Left hindlimb (tissue), 1 donor: ENCODE results near the gene WSCD2.

Experiments used
- DNase-seq: peaks from one replicate; pipeline ENCODE4 v3.0.0-alpha.2; 2018

The WSCD2 gene

DNA sequence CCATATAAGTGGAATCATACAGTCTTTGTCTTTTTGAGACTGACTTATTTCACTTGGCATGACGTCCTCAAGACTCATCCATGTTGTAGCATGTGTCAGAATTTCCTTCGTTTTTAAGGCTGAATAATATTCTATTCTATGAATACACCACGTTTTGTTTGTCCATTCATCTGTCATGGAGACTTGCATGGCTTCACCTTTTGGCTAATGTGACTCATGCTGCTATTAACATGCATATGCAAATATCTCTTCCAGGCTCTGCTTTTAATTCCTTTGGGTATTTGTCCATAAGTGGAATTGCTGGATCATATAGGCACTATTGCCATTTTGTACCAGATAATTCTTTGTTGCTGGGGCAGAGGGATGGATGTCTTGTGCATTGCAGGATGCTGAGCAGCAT lies 19.6 kb upstream of the WSCD2 start:
- no peak for DNase-seq

DNA sequence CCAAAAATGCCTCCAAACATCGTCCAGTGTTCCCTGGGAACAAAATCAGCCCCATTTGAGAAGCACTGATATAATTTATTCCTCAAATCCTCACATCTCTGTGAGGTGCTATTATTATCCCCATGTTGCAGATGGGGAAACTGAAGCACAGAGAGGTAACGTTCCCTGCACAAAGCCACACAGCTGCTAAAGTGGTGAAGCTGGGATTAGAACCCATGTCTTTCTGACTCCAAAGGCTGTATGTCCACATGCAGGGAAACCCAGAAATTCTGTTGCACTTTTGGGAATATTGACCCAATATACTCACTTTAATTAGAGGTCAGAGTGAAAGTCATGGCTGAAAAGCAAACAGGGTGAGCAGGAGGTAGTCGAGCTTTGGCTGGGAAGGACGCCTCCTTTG lies 19.1 kb upstream of the WSCD2 start:
- no peak for DNase-seq

DNA sequence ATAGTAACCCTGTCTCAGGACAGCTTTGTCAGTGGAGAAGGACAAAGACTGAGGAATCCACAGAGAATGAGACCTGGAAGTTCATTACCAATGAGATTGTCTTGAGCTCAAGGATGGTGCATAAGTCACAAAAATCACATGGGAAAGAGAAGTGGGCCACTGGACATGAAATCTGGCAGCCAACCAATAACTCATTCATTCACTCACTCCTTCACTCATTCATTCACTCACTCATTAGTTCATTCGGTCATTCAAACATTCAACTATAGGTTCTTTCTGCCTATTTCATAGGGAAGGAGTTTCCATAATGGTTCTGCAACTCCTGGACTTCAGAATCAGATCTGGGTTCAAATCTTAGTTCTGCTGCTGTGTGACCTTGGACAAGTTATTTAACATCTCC lies 18.2 kb upstream of the WSCD2 start:
- DNase-seq = no peak

DNA sequence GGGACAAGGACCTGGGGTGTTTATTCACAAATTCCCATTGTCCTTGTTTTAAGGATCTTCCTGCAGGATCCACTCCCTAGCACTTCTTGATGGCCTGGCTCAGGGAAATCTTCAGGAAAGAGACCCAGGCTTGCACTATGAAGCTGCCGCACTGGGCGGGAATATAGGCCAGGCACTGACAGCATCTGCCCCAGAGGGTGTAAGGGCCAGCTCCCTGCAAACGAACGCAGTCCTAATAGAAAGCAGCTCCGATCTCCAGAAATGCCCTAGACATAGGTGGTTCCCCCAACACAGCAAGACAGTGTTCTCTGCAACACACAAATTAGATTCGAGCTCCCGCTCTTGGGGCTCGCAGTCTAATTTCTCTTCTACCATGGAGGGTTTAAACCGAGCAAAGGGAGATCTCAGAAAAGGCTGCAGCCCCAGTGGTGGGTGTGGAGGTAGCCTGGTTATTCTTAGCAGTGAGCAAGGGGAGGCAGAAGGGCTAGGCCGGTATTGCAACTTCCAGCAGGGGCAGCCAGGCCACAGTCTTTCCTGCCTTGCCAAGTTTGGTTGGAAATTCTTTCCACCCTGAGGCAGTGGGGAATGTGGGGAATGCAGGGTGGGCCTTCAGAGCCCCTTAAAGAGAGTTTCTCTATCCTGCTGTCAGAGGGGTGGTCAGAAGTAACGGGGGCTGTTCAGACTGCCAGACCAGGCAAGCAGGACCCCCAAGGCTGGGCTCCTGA lies 16.1 kb upstream of the WSCD2 start:
- DNase-seq = peak; percentile 82

DNA sequence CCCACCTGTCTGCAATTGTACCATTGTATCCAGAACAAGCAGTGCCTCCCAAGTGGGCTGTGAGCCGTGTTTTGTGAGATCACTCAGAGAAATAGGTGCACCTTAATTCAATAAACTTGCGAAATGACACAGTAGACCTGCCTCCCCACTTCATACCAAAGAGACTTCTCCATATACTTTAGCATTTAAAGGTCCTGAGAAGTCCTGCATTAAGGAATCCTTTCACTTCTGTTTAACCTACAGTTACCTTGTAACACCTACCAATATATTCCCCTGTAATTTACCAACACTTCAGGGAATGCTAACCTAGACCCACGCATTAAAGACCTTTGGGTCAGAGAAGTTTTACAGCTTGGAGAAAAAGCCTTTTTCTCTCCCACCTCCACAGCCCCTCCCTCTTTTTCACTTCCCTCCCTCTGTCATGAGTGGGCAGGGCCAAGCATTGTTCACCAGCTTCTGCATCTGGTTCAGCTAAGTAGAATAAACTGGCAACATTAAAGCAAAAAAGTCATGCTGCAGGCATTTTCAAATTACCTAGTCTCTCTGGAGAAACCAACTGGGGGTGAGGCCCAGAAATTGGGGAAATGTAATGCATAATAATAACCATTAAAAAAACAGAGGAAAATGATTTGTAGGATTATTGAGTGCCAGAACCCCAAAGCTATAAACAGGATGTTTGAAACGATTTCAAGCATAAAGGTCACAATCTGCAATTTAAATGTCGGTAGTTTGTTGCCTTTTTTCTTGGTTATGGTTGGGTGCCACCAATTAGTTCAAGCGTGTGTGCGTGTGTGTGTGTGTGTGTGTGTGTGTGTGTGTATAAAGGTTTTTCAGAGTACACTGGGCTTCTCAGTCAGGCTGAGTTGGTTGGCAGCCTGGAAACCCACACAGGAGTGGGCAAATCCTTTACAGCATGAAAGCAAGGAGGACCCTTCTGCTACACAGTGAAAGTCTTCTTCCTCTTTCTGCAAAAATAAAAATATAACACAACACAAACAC lies 13.7 kb upstream of the WSCD2 start:
- peak; percentile 62 for DNase-seq

DNA sequence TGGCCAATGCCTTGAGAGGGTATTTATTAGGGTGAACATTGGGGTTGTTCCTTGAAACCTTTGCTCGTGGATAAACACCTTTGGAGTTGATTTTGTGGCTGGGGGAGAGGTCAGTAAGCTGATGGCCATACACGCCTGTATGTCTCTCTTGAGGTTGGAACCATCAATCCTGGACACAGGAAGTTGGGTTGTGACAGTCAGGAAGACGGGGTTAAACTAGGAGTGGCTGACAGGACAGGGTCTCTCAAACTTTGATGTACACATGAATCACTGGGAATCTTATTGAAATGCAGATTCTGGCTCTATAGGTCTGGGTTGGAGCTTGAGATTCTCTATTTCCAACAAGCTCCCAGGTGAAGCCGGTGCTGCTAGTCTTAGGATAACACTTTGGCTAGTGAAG lies 12.8 kb upstream of the WSCD2 start:
- no peak for DNase-seq

DNA sequence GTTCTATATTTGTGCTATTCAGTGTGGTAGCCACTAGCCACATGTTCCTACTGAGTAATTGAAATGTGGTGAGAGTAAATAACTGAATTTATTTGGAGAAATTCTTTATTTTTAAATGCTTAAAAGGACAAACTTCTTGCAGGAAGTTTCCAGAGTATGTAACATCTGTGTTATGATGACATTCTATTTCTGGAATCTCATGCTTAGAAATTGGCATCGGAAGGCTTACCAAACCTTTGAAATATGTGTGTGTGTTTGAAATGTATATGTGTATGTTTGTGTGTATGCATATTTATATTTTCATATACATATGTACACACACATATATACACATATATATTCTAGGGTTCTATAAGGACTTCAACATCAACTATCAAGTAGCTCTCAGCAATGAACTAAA lies 12.4 kb upstream of the WSCD2 start:
- DNase-seq = no peak

DNA sequence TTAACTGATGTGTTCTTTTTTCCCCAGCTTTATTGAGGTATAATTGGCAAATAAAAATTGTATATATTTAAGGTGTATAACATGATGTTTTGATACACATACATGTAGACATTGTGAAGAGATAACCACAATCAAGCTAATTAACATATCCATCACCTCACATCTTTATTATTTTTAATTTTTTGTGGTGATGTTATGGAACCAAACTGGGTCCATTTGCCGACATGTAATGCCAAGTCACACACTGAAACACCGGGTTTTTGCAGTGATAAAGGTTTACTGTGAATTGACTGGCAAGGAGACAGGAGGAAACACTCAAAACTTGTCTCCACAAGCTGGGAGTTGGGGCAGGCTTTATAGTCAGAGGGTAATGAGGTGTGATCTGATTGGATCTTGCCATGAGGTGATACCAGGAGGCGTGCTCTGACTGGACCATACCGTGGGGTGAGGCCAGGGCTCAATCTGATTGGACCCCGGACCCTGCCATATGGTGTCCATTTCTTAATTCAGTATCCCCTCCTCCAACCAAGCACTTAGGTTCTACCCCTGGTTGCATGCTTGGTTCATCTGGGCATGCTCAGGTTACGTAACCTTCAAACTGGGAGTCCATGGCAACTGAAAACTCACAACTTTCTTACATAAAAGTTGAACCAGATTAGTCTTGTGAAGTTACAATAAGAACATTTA lies 11.8 kb upstream of the WSCD2 start:
- no peak for DNase-seq

DNA sequence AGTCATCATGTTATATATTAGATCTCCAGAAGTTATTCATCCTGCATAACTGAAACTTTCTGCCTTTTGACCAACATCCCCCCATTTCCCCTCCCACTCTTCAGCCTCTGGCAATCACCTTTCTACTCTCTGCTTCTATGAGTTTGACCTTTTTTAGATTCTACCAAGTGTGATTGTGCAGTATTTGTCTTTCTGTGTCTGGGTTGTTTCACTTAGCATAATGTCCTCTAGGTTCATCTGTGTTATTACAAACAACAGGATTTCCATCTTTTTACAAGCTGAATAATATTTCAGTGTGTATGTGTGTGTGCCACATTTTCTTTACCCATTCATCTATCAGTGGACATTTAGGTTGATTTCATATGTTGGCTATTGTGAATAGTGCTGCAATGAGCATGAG lies 11.2 kb upstream of the WSCD2 start:
- no peak for DNase-seq

DNA sequence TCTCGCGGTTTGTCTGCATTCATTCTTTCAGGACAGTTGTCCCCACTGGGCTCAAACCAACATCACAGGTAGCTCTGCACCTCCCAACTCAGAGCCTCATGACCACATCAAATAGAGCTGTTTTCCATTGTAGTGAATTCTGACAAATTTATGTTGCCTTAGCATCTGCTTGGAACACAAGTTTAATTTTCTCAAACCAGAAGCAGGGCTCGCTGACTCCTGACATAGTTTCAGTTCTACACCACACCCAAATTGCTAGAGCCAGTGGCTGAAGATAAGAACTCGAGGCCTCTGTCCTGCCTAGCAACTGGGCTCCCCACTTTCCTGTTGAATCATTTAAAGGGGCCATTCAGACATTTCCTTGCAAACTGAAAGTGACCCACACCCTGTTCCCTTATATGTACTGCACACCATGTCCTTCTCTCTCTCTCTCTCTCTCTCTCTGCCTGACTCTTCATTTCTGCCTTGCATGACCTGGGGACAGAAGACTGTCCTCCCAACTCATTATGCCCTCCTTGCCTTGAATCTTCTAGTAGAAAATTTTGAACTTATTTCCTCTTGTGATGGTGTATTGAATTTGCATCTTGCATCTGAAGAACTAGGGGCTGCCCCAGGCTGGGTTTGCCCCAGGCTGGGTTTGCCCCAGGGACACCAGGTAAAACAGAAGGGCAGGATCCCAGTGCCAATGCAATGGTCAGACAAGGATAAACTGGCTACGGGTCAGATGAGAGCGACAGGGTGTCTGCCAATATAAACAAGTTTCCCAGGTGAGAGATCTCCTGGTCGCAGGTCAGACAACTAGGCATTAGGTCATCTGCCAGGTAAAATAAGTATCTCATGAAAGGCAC lies 9.7 kb upstream of the WSCD2 start:
- no peak for DNase-seq

DNA sequence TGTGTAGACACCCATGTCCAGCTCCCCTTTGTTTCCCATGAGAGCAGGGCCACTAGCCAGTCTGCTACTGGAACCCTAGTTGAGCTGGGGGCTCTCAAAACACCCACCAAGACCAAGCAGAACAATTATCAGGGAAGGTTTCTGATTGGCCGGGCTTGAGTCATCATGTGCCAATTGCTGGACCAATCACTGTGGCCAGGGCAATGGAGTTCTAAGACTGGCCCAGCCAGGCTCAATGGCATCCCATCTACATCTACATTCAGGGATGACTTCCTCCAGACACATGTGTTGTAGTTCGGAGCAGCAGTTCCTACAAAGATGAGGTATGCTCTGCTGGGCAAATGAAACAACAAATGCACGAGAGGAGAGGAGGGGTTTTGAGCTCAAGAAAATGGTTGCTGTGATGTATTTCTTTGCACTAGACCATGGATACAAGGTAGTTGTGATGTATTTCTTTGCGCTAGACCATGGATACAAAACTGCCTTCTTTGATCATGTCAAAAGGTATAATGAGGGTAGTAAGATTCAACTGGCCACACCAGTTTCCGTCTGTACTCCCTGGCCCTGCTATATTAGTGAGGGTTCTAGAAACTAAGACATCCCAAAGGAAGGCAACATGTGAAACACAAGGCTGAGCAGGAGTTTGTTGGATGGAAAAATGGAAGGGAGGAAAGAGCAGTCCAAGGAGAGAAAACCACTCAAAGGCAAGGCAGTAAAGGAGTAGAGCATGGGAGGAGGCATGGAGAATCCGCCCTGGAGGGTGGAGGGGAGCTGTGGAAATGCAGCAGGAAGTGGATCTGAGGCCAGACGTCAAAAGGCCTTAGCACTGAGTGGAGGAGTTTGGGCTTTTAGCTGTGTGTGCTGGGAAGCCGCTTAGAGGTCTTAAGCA lies 8.9 kb upstream of the WSCD2 start:
- no peak for DNase-seq

DNA sequence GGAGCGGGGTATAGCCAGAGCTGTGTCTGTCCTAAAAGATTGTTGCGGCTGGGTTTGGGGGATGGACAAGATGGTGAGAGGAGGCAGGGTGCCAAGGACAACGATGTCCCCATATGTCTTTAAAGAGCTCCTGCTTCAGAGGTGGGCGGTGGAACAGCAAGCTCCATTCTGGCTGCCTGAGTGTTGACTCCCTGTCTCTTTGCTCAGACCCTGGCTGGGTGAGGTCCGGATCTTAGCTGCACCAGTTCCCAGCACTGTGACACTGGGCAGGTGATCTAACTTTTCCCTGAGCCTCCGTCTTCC lies 8.3 kb upstream of the WSCD2 start:
- no peak for DNase-seq

DNA sequence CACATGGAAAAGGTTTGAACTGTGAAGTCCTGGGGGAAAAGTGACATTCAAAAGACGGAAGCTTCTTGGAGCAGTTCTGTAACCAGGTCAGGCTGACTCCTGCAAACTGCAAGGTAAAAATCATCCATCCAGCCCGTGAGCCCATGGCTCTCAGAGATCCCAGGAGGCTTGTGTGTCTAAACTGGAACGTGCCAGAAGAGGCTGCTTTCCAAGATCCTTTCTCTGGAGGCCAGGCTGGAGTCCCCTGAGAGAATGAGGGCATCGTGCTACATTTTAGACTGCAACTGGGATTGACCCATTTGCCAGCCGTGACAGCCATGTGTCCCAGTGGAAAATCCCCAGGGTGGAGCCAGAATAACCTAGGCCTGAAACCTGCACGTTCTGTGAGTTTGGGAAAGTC lies 7.8 kb upstream of the WSCD2 start:
- no peak for DNase-seq

DNA sequence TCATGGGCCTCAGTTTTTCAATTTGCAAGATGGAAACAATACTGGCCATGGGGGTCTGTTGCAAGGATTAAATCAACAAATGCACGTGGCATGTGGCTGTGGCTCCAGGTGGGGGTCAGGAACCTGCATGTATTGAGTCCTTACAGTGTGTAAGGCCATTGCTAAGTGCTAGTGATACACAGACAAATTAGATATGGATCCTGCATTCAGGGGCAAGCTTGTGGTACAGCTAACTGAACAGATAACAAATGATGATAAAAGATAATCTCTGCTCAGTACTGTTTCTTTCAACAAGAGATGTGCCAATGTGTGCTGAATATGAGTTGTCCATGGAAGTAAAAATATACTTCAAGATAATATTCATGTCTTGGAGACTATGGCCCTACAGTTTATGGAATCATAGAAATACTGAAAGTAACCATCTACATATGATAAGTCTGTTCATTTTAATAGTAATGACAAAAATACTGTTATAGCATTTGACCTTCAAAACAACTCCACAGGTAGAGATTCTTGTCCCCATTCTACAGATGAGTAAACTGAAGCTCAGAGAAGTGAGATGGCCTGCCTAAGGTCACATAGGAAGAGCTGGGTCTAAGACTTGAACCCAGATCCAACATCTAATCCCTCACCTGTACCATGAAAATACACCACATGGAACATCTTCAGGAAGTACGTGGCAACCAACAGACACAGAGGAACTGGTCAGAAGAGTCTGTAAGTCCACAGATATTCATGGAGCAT lies 7.2 kb upstream of the WSCD2 start:
- DNase-seq = no peak

DNA sequence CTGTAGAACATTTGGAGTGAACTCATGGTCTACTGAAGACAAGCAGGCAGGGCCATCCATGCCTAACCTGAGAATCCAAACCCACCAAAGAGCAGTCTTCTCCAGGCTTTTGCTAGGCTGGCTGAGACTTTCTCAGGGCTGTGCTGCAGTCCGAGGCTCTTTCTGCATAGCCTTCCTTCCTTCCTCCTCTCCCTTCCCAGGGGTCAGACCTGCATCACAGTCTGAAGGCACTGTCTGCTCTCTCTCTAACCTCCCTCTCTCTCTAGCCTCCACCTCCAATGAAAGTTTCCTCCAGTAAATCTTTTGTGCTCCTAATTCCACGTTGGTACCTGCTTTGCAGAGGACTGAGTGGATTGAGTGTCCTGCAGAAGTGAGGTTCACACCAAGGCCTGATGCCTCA lies 6.4 kb upstream of the WSCD2 start:
- DNase-seq = no peak

DNA sequence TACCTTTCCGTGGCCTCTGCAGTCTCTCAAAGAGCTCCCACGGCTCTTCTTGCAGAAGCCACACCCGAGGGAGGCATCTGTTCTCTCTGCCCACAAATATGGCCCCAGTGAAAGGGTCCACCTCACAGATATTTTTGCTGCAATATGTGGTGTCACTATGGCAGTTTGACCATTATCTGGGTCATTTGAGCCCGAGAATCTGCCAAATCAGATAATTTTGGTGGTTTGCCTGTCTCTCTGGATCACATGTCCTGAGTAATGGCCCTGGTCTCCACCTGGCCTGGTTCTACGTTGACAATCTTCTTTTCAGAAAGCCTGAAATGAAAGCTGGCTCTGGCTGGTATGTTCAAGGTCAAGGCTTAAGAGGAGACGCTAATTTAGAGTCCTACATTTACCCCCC lies 5.7 kb upstream of the WSCD2 start:
- DNase-seq = no peak

DNA sequence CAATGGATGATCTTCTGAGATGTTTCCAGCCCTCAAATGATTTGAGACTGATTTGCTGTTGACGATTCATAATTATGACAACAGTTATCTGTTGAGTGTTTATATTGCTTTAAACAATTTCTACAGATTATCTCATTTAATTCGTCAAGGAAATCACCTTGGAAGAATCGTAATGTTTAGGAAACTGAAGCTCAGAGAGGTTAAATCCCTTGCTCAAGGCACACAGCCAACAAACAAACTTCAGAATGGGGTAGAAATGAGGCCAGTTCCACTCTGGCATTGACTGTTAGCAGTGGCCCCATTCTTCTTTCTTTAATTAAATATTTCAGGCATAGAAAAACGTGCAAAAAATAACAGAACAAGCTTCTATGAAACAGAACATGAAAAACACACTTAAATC lies 4.0 kb upstream of the WSCD2 start:
- DNase-seq = no peak

DNA sequence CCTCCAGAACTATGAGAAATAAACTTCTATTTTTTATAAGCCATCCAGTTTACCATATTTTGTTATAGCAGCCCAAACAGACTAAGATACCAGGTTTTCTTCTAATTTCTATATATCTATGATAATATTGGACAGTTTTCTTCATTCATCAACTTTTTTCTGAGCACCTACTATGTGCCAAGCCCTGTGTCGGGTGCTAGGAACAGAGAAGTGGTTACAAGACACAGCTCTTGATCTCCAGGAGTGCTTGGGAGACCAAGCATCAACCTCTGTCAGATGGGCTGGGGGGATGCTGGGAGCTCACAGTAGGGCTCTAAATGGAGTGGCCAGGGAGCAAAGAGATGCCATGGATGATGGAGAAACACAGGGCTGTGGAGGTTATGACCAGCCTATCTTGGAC lies 2.9 kb upstream of the WSCD2 start:
- DNase-seq = no peak

DNA sequence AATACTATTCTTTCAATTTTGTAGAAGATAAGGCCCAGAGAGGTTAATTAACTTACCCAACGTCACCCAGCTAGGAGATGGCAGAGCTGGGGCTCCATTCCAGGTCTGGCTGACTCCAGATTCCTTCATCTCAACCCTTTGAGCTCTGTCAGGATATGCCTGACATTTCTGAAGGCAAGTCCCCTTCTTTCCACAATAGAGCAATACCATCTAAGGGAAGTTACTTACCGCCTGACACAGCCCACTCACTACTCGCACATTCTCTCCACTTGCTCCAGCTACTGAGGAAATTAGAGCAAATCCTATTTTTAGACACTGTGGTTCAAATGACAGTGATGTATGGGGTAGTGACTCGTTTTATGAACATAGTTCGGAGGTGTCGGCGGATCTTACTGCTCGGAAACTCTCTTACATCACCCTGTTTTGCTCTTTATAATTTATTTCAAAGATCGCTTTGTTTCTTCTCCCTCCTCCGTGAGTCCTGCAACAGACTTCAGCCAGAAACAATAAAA lies 2.0 kb upstream of the WSCD2 start:
- no peak for DNase-seq

DNA sequence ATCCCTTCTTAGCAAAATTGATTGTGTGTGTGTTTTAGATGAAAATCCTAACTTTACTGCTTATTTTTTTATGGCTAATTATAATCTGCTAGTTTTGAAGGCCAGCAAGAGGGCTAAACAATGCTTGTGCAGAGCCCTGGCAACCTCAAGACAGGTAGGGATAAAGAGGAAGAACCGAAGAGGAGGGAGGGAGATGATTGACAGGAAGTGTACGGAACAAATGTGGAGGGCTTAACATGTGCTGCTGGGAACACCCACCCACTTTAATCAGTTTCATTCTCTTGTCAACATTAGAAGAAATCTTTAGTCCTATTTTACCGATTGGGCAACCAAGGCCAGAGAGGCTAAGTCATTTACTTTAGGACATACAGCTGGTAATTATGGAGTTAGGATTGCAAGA lies 1.4 kb upstream of the WSCD2 start:
- DNase-seq = no peak
